Measurements from ENCODE around the gene CACNG3.
"Not testable (repeated sequence)": the region's sequence is repeated elsewhere in the genome, so short reads cannot be mapped to it uniquely, and the experiment has no call there.

Gene CACNG3

GRCh38 chr16:24281466-24281865 lies 25.3 kb downstream of the CACNG3 start:
- no peak for DNase-seq

DNA sequence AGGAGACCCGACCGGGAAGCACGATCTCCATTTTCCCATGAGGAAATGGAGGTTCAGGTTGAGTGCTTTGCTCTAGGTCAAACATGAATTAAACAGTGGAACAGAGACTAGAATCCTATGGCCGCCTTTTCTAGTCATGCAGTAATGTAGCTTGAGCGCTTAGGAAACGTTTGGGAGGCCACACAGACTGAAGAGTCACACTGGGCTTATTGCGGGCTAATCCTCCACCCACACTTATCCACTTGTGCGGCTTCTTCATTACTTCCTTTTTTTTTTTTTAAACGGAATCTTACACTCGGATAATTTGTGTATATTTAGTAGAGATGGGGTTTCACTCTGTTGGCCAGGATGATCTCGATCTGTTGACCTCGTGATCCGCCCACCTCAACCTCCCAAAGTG lies 26.0 kb downstream of the CACNG3 start:
- no peak for DNase-seq

DNA sequence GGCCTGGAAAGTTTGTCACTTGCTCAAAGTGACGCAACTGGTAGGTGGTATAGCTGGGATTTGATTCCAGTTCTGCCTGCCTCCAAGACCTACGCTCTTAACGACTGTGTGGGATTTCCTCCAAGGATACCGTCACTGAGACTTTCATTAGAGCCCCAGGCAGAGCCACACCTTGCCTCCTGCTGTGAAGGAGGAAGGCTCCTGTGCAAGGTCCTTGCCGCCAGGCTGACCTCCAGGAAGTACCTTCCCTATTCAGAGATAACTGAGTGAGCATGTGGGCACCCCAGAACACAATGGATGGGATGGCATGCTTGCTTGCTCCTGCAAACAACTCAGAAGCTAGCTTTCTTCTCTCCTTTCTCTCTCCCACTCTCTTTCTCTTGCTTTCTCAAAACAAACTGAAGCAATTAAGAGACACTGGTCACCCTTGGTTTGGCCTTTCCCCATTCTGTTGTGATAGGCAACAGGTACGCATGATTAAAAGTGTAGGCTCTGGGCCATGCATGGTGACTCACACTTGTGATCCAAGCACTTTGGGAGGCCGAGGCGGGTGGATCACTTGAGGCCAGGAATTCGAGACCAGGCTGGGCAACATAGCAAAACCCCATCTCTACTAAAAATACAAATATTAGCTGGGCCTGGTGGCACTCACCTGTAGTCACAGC lies 30.7 kb downstream of the CACNG3 start:
- DNase-seq = no peak

- DNase-seq = no peak
Observed at GRCh38 chr16:24288516-24288915, 32.4 kb downstream of the CACNG3 start.

DNA sequence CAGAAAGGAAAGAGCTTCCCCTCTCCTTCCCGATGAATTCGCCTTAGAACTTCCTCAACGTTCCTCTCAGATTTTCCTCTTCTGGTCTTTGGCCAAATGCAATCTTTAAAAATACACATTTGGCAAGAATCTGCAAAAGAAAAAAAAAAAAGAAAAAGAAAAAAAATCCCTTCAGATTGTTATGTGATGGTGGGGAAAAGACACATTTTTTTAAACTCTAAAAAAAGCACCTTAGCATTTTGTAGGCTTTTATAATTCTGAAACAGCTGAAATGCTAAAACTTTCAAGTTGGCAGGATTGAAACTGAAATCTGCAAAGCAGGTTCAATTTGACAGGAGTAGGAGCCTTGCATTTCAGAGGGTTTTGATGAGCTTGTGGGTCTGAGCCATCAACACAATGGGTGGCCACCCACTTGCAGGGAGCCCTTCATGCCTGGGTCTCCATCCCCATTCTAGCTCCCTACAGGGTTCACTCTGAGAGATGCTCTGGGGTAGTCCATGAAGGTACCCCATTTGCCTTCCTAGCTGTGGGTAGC lies 33.1 kb downstream of the CACNG3 start:
- no peak for DNase-seq

DNA sequence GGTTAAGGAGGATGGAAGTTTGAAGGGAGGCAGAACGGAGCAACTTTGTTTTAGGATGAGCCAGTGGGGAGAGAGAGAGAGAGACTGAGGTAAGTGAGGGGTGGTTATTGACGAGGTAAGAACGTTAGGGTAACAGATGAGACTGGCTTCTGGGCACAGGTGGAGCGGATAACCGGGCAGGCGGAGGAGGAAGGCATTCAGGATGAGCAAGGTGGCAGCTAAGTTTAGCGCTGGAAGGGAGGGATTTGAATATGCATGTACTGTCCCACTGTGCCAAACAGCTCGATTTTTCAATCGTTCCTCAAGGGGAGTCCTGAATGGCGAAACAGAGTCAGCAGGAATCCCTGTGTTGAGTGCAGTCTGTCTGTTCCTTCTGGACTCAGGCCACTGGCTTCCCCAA lies 35.8 kb downstream of the CACNG3 start:
- DNase-seq = no peak

DNA sequence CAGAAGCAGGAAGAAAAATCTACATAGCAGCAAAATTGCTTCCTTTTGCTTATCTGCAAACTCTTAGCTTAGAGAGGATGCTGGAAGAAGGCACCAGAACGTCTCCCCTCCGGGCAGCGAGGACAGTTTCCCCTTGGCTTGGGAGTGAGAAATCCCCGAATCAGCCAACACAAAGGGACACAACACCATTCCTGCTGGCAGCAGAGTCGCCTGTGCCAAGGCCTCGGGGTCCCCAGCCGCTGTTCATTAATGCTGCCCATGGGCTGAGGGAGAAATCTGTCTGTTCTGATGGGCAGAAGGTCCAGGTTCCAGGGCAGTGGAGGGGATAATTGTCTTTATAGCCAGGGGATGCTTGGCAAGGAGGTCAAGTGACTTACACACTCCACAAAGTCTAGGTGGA lies 38.0 kb downstream of the CACNG3 start:
- DNase-seq = no peak

DNA sequence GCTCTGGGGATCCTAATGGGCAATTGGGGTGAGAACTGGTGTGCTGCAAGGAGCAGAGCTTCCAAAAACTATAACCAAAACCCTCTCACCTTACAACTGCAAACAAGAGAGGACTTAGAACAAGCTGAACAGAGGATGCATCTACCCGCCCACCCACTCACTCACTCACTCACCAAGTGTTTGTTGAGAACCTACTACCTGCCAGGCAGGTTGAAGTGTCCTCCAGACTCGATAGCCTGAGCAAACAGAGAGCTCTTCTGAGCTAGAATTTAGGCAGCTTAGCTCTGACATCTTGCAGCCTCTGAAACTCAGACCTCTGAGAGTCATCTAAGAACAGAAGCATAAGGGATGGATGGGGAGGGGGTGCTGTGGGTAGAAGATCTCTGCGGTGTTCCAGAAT lies 41.2 kb downstream of the CACNG3 start:
- no peak for DNase-seq

GRCh38 chr16:24298548-24299167 lies 42.5 kb downstream of the CACNG3 start:
- no peak for DNase-seq

GRCh38 chr16:24300750-24301149 lies 44.6 kb downstream of the CACNG3 start:
- DNase-seq = not testable (repeated sequence)

DNA sequence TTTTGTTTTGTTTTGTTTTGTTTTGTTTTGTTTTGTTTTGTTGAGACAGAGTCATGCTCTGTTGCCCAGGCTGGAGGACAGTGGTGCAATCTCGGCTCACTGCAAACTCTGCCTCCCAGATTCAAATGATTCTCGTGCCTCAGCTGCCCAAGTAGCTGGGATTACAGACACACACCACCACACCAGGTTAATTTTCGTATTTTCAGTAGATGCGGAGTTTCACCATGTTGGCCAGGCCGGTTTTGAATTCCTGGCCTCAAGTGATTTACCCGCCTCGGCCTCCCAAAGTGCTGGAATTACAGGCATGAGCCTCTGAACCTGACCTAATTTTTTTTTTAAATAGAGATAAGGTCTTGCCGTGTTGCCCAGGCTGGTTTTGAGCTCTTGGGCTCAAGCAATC lies 46.5 kb downstream of the CACNG3 start:
- no peak for DNase-seq

DNA sequence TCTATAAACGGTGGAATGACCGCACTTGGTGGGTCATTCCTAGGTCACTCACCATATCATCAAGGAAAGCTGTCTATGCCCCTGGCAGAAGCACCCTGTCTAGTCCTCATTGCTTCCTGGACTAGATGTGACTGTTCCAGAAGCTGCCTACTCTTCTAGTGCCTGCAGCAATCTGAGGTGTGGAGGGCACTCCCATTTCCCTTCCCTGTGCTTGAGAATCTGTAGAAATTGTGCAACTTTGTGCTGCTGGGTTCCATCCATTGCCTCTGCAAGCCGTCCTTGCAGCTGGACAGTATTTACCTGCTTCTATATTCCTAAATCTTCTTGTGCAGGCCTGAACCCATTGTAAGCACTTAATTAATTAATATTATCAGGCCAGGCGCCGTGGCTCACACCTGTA lies 52.1 kb downstream of the CACNG3 start:
- no peak for DNase-seq

DNA sequence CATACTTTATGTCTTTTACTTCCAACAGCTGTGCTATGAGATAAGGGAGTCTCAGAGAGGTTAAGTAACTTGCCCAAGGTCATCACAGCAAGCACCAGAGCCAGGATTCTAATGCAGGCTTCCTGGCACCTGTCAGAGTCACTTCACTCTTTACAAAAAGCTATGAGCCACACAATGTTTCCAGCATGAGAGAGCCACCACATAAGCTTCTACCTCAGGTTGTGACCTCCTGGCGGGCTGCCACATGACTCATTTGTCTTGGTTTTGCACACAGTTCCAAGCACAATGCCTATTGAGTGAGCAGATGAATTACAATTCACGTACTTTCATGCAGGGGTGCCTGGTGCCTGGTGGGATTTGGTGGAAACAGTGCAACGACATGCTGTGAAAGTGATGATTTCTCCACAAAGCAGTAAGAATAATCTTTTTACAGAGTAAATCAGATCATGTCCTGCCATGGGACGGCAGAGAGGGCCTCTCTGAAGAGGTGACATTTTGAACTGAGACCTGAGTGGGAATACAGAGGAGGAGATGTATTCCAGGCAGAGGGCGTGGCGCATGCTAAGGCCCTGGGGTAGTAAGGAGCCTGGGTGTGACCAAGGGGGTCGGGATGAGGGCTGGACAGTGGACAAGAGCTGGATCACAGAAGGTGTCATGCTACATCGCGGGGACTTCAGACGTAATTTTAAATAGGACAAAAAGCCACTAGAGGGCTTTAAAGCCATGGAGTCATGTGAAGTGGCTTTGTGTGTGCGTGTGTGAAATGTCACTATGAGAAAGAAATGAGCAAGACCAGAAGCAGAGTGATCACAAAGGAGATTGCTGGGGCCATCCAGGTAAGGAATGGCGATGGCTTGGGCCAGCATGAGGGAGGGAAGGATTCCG lies 53.4 kb downstream of the CACNG3 start:
- DNase-seq = no peak

GRCh38 chr16:24315343-24315742 lies 59.2 kb downstream of the CACNG3 start:
- no peak for DNase-seq

GRCh38 chr16:24318680-24319079 lies 62.5 kb downstream of the CACNG3 start:
- DNase-seq = no peak

- no peak for DNase-seq
Observed at GRCh38 chr16:24319126-24319814, 63.1 kb downstream of the CACNG3 start.

GRCh38 chr16:24322106-24322505 lies 66.0 kb downstream of the CACNG3 start:
- no peak for DNase-seq

DNA sequence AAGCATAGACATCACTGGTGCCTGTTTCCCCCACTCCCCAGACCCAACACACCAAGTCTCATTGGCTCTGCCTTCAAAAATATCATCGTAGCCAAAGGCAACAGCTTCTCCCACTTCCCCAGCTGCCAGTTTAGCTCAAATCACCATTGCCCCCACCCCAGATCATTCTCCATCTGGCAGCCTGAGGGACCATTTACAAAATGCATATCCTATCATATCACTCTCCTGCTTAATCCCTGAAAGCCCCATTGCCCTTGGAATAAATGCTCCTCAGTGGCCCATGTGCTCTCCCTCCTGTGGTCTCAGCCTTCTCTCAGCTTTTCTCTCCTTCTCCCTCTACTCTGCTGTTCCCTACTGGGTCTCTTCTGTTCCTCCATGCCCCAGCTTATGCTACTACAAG lies 68.3 kb downstream of the CACNG3 start:
- no peak for DNase-seq

DNA sequence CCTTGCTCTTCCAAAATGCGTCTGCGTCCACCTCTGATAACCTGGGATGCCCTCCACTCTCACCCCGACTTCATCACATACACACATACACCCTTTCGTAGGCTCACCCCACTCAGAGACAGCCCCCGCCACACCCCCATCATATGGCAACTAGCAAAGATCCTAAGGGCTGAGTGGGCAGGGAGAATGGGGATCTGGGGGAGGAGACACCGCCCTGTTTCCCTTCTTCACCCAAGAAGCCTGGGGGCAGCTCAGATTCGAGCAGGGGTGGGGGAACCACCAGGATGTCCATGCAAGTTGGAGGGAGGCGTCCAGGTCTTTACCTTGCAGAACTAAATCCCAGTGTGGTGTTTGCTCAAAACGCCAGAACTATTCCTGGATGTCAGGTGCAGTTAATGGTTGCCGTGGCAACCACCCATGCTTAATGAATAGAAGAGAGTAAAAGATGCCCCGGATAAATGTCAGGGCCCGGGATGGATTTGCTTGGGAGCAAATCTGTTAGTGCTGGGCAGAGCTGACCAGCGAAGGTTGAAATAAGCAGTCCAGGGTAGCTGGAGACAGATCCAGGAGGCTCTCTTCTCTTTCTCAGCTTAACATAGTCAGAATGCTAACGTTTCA lies 72.8 kb downstream of the CACNG3 start:
- DNase-seq = no peak

GRCh38 chr16:24332178-24332577 lies 76.0 kb downstream of the CACNG3 start:
- no peak for DNase-seq

DNA sequence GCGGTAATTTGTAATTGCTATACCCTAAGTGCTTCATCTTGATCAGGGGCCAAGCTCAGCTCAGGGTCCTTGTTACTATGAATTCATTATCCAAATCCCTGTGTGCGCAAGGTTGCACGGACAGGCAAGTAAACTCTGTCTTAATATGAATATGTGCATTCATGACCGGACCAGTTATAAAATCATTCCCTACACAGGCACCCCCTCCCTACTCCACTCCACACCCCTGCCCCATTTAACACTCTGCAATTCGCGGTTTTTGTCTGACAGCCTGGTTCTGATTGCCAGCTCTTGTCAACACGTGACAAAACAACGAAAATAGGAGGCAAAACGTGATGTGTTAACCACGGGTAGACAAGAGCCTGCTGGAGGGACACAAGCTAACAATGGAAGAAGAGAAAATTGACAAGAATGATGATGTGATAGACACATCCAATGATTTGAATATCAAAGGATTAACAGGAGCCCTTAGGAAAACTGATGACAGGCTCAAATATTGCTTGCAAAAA lies 76.5 kb downstream of the CACNG3 start:
- DNase-seq = no peak

DNA sequence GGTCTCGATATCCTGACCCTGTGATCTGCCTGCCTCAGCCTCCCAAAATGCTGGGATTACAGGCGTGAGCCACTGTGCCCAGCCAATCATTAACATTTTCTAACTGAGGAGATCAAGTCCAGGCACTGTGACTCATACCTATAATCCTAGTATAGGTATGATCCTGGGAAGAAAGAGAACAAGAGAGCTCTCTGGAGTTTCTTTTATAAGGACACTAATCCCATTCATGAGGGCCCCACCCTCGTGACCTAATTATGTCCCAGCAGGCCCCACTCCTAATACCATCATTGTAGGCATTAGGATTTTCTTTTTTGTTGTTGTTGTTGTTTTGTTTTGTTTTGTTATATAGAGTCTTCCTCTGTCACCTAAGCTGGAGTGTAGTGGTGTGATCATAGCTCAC lies 80.4 kb downstream of the CACNG3 start:
- DNase-seq = no peak
